Measurements from ENCODE around the gene USP43.

GRCh38 chr17:9702482-9702881 lies 57.2 kb downstream of the USP43 start:
- TF ChIP-seq EZH2 (IDR thresholded peaks at IDR 0.05; ENCODE audit: insufficient read depth, poor library complexity, severe bottlenecking) (no peak), EZH2phosphoT487 (IDR thresholded peaks at IDR 0.05; ENCODE audit: insufficient read depth, low read depth) (no peak)
